Fibroblast of gingiva (primary cell): Measurements from ENCODE around the gene CNGA2.
"Not testable (repeated sequence)": the region's sequence is repeated elsewhere in the genome, so short reads cannot be mapped to it uniquely, and the experiment has no call there.

Experiments used
- DNase-seq: peaks from one replicate; pipeline ENCODE4 v3.0.0-alpha.2; 2011; ENCODE audit warnings: low read depth

The CNGA2 gene

DNA sequence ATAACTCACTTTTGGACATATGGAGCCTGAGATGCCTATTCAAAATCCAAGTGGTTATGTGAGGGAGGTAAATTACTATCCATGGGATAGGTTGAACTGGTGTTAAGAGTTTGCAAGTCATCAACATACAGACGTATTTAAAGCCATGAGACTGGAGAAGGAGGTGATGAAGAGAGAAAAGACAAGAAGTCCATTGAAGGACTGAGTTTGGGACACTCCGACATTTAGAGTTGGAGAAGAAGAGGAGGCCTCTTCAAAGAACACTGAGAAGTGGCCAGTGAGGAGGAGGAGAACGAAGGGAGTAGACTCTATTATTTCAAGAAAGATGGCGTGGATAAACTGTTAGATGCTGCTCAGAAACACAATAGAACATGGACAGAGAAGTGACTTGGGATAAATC lies at the start of gene CNGA2:
Gene CNGA2, plus strand, starts transcription at position 301 of the 400 bp plus-strand sequence. CDS start 3,738 bp downstream, outside the sequence.
- DNase-seq: no peak

DNA sequence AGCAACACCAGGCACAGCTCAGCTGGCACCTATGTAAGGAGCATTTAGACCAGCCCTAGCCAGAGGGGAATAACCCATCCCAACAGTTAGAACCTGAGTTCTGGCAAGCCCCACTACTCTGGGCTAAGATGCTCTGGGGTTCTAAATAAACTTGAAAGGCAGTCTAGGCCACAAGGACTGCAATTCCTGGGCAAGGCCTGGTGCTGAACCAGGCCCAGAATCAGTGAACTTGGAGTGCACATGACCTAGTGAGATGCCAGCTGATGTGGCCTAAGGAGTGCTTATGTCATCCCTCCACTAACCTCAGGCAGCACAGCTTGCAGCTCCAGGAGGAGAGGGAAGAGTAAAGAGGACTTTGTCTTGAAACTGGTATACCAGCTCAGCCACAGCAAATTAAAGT lies 46.9 kb upstream of the CNGA2 start:
- DNase-seq: no peak

DNA sequence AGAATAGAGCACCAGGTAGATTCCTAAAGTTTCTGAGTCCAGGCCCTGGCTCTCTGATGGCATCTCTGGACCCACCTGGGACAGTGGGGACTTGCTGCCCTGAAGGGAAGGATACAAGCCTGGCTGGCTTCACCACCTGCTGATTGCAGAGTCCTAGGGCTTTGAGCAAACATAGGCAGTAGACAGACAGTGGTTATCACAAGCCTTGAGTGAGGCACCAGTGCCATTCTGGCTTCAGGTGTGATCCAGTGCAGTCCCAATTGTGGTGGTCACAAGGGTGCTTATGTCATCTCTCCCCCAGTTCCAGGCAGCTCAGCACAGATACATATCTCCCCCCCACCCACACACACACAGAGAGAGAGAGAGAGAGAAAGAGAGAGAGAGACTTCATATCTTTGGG lies 45.9 kb upstream of the CNGA2 start:
- DNase-seq: no peak

GRCh38 chrX:151692825-151693224 lies 41.7 kb upstream of the CNGA2 start:
- DNase-seq: no peak

GRCh38 chrX:151694121-151694520 lies 40.4 kb upstream of the CNGA2 start:
- DNase-seq: no peak

GRCh38 chrX:151694661-151695582 lies 39.6 kb upstream of the CNGA2 start, which contains the start of gene PRRG3:
Gene PRRG3, plus strand, starts transcription at chrX:151695458. Its CDS starts 3,357 bp downstream, at chrX:151698815.
- no peak for DNase-seq

GRCh38 chrX:151695583-151696340 lies 38.8 kb upstream of the CNGA2 start:
- no peak for DNase-seq

DNA sequence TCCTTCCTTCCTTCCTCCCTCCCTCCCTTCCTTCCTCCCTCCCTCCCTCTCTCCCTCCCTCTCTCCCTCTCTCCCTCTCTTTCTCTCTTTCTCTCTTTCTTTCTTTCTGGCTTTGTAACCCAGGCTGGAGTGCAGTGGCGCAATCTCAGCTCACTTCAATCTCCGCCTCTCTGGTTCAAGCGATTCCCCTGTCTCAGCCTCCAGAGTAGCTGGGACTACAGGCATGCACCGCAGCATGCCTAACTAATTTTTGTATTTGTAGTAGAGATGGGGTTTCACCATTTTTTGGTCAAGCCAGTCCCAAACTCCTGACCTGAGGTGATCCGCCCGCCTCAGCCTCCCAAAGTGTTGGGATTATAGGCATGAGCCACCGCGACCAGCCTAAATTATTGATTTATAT lies 37.5 kb upstream of the CNGA2 start:
- DNase-seq: not testable (repeated sequence)

DNA sequence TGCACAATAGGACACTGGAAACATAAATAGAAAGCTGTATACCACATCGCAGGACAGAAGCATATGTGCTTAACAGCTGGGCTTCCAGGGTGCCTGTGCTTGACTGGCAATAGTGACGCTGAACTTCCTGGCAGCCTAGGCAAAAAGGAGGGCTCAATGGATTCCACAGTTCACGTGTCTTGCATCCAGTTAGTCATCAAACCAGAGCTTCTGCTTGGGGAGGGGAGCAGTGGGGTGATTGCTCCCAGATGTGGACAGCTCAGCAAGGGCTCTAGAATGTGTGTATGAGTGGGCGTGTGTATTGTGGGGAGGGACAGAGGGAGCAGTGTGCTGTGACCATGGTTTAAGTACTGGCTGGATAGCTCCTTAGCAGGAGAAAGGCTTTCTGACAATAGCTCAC lies 37.0 kb upstream of the CNGA2 start:
- DNase-seq: peak; percentile 53

DNA sequence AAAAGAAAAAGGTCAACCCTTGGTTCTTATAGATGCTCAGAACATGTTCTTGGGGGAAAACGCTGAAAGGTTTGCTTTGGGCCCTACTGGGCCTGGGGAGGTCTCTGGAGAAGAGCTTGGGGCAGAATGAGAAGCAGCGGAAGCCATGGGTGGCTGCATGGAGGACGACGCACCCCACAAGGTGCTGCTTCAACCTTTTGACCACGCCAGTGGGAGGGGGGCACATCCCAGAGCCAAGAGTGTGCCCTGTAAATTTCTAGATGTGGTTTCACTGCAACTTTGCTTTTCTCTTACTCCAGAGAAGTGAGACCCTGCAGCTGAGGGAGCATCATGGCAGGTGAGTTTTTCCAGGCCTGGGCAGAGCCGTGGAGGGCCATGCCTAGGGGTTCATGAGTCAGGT lies 36.1 kb upstream of the CNGA2 start:
- no peak for DNase-seq

DNA sequence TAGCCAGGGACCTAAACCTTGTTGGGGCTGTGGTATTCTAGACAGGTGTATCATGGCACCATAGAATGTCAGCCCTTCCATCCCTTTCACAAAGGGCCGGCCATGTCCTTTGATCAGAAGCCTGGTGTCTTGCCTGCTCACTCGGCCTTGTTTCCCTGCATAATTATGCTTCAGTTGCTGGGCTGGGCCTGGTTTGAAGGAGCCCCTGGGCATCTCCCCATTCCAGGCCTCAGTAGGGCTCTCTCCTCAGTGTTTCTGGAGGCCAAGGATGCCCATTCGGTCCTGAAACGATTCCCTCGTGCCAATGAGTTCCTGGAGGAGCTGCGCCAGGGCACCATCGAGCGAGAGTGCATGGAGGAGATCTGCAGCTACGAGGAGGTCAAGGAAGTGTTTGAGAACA lies 34.8 kb upstream of the CNGA2 start:
- DNase-seq: no peak

GRCh38 chrX:151700581-151700980 lies 34.0 kb upstream of the CNGA2 start:
- DNase-seq: no peak

- no peak for DNase-seq
These were observed 33.5 kb upstream of the CNGA2 start for GRCh38 chrX:151701071-151701470.

- no peak for DNase-seq
These were observed 33.0 kb upstream of the CNGA2 start for GRCh38 chrX:151701531-151701930.

GRCh38 chrX:151702026-151702714 lies 32.4 kb upstream of the CNGA2 start:
- DNase-seq: no peak

DNA sequence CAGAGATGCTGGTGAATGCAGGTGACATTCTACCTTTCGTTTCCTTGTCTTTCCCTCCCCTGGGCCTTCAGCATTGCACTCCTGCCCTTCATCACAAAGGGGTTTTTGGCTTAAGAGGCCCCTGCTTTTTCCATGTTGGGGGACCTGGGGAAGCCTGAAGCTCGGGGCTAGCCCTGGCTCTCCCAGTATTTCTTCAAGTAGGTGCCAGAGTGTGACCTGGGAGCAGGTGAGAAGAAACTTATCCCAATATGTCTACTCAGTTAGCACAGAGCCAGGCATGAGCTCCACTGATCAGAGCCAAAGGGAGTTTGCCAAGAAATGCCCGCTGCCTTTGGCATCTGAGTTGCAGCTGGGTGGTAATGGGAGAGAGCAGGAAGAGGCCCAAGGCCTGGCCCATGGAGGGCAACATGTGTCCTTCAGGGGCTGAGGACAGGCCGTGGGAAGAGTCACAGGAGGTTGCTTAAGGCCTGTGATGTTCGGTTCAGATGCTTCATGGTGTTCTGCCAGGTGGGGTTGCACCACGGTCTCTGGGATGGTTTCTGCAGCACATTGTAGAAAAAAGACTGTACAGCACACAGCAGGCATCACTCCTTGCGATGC lies 31.7 kb upstream of the CNGA2 start:
- no peak for DNase-seq

DNA sequence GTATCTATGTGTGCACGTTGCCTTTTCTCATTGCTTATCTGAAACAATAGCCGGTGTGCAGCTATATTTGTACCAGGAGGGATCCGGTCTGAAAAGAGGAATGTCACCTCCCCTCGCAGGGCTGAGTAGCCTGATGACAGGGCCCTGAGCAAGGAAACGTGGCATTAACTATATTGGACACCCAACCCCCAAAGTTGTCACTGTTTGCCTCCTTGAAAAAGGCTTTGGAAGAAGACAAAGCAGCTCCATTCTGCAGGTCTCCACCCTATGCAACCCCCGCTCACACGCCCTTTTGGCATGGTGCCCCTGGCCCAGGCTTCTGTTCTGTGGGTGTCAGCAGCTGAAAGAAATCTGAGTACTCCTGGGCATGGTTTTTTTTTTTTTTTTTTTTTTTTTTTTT lies 31.1 kb upstream of the CNGA2 start:
- no peak for DNase-seq

- DNase-seq: no peak
These were observed 30.4 kb upstream of the CNGA2 start for GRCh38 chrX:151704041-151704663.

GRCh38 chrX:151708821-151709220 lies 25.7 kb upstream of the CNGA2 start:
- DNase-seq: no peak

DNA sequence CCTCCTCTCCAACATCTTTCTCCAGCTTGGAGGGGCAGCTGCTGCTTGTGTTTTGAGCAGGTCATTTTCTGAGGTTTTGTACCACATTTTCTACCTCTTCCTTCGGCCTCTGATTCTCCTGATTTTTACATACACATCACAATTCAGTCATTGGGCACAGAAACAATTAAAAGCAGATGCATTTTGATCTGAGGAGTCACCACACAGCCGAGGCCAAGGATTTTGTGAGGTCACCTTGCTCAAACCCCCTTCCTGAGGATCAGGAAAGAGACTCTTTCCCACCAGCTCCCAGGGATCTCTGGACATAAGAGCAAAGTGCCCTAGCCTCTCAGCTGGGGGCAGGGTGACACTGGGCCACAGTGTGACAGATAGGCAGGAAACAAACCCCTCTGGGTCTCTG lies 24.1 kb upstream of the CNGA2 start:
- DNase-seq: no peak

GRCh38 chrX:151711154-151711553 lies 23.4 kb upstream of the CNGA2 start:
- DNase-seq: no peak

DNA sequence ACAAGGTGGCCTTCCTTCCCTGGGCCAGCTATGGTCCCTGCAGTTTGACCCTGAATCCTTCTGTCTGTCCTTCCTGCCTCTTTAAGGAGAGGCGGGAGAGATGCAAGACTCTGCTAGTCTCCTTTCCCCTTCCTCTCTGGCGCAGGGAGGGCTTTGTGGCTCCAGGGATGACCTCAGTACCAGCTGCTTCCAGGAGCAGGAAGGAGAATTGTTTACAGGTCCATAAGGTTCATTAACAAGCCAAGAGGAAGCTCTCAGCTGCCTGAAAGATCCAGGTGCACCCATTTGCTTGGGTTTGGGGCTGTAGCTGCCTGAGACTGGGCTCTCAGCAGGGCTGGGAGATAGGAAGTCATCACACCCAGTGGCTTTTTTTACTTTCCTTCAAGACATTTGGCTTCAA lies 22.8 kb upstream of the CNGA2 start:
- DNase-seq: no peak
